Measurements from ENCODE around the gene C14orf180.

- no peak for TF ChIP-seq CTCF (IDR thresholded peaks at IDR 0.05)
- TF ChIP-seq POLR2A (IDR thresholded peaks at IDR 0.05) = no peak
Measured at GRCh38 chr14:104602933-104603325, 23.4 kb downstream of the C14orf180 start.
